ENCODE data around the gene PNRC2.
A peak's percentile ranks its signal among the peaks of the same experiment; 100 is the strongest.

The PNRC2 gene, protein sequence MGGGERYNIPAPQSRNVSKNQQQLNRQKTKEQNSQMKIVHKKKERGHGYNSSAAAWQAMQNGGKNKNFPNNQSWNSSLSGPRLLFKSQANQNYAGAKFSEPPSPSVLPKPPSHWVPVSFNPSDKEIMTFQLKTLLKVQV

GRCh38 chr1:23959461-23960290 is at the start of gene PNRC2:
Gene PNRC2, plus strand, starts transcription at chr1:23959828. Its CDS starts 1,630 bp downstream, at chr1:23961458.
- DNase-seq: peak; percentile 98

- no peak for DNase-seq
These were observed 49.5 kb upstream of the PNRC2 start for GRCh38 chr1:23910144-23910543.

- peak; percentile 20 for DNase-seq
These were observed 48.9 kb upstream of the PNRC2 start for GRCh38 chr1:23910553-23911246.

DNA sequence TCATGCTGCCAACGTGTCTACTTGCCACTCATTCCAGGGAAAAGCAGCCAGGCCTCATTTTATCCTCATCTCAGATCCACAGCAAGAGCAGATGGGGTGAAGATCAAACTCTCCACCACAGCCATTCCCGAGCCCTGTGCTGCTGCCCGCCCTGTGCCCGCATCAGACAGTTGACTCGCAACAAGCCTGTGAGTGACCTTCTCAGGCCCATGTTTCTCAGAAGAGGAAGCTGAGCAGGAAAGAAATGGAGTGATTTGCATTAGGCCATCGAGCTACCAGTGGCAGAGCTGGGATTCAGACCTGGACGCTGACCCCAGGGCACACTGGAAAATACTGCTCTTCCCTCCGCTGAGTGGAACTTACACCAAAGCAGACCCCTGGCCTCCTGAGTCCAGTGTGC is 47.7 kb upstream of the PNRC2 start:
- DNase-seq: no peak

DNA sequence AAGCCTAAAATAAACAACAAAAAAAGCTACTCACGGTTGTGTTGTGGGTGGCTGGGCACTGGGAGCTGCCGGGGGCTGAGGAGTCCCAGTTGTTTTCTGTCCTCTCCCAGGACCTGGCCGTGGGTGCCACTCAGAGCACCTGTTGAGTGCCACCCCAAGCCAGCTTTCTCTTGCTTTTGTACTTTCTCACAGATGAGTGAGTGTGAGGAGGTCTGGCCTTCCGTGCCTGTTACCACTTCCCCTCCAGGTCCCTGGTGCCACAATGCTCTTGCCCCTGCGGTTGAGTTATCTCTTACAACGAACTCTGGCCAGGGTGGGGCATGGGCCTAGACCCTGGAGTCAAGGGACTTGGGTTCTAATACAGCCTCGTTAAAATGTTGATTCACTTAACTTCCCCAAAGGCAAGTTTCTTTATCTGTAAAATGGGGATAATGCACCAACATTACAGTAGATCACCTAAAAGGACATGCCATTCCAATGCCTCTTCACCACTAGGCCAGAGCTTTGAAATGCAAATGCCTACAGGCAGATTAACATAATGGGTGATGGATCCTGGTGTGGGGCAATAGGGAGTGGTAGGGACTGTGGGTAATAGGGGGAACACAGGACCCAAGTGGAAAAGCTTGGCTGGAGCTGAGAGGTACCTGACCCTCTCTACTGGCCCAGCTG is 46.3 kb upstream of the PNRC2 start, which contains the start of gene CNR2:
Gene CNR2 (minus strand): TSS at position 151 of the 669 bp plus-strand sequence. CDS start 37,745 bp downstream, outside the sequence.
- peak; percentile 28 for DNase-seq

DNA sequence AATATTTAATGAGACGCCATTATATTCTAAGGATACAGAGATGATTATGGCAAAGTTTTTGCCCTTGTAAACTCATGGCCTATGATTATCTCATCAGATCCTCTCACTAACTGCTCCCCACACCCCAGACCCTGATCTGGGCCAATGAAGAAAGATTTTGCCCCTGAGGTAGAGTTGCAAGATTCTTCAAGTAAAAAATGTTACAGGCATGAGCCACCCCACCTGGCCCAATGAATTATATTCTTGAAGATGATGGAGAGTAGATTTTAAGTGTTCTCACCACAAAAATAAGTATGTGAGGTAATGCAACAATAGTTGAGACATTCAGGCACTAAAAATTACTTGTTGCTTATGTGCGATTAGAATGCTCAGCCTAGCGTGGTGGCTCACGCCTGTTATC is 44.7 kb upstream of the PNRC2 start:
- DNase-seq: no peak

DNA sequence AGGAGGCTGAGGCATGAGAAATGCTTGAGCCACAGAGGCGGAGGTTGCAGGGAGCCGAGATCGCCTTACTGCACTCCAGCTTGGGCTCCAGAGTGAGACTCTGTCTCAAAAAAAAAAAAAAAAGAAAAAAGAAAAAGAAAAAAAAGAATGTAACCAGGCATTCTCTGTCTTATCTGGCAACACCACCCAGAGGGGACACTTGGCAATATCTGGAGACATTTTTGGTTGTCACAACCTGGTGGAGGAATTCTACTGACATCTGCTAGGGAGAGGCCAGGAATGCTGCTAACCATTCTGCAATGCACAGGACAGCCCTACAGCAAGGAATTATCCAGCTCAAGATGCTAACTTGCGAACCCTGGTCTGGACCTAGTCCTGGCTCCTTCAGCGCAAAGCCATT is 44.2 kb upstream of the PNRC2 start:
- DNase-seq: no peak

GRCh38 chr1:23916209-23917131 is 43.2 kb upstream of the PNRC2 start:
- peak; percentile 71 for DNase-seq

DNA sequence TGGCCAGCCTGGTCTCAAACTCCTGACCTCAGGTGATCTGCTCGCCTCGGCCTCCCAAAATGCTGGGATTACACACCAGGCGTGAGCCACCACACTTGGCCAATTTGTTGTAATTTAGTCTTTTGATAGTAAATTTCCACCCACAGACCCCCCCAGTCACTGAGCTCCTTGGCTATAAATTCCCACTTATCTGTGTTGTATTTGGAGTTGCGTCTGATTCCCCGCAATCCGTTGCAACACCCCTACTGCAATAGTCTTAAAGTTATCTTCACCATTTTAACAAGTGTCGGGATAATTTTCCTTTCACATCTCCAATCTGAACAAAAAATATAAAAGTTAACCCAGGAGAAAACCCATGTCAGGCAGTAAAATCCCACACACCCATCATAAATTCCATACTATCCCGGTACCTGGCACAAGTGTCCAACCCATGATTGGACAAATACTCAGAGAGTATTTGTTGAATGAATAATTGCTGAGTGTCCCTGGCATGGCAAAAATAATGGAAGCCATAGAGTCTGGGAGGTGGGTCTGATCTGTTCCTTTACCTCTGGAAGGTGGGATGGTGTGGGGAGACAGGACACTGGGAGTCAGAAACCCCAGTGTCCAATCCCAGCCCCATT is 37.2 kb upstream of the PNRC2 start:
- DNase-seq: no peak

GRCh38 chr1:23923592-23924499 is 35.8 kb upstream of the PNRC2 start:
- no peak for DNase-seq

GRCh38 chr1:23924601-23925000 is 35.0 kb upstream of the PNRC2 start:
- DNase-seq: no peak

DNA sequence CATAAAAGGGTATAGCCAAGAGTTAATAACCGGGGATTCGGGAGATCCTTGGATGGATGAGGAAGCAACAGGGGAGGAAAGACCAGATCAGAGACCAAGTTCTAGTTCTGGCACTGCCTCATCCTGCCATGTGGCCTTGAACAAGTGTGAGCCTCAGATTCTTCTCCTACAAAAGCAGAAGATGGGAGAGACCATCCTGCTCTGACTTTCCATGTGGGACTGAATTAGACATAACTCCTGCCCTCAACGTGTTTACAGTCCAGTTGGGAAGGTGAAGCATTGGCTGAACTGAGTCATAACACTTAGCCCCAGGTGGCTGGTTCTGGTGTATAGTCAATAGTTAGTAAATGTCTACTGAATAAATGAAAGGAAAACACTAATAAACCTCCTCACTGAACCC is 34.3 kb upstream of the PNRC2 start:
- no peak for DNase-seq

GRCh38 chr1:23927097-23927496 is 32.5 kb upstream of the PNRC2 start:
- no peak for DNase-seq

DNA sequence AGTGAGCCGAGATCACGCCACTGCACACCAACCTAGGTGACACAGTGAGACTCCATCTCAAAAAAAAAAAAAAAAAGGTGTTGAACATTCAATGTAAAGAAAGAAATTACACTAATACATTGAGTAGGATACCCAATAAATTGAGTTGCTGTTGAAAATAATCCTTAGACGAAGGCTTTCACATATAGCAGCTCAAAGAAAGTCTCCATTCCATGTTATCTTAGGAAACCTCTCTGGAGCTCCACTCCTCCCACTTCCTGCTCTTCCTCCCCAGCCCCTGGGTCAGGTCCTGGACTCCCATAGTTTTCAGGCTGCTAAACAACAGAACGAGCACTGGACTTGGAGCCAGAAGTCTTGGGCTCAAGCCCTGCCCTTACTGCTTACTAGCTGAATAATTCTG is 30.8 kb upstream of the PNRC2 start:
- DNase-seq: no peak

- DNase-seq: no peak
These were observed 29.4 kb upstream of the PNRC2 start for GRCh38 chr1:23930270-23930669.

DNA sequence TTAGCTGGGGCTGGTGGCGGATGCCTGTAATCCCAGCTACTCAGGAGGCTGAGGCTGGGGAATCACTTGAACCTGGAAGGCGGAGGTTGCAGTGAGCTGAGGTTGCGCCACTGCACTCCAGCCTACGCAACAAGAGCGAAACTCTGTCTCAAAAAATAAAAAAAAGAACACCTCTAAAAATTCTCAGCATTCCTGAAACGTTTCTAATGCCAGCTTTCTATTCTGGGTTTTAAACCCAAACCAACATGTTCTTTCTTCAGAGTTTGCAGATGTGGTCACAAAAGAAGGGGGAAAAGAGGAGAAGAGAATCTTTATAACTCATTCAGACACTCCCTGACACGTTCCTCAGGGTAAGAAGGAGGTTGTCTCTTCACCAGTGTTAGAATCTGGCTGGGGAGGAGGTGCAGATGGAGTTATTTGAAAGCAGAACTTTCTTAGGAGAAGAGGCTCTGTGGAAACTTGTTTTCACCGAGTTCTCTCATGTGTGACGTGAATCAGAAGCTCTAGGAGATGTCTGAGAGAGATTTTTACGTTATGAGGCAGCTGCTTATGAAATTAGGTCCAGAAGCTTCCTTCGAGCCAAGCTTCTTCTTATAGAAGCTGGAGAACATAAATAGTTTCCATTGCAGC is 28.7 kb upstream of the PNRC2 start:
- no peak for DNase-seq

GRCh38 chr1:23931491-23931880 is 28.1 kb upstream of the PNRC2 start:
- no peak for DNase-seq

DNA sequence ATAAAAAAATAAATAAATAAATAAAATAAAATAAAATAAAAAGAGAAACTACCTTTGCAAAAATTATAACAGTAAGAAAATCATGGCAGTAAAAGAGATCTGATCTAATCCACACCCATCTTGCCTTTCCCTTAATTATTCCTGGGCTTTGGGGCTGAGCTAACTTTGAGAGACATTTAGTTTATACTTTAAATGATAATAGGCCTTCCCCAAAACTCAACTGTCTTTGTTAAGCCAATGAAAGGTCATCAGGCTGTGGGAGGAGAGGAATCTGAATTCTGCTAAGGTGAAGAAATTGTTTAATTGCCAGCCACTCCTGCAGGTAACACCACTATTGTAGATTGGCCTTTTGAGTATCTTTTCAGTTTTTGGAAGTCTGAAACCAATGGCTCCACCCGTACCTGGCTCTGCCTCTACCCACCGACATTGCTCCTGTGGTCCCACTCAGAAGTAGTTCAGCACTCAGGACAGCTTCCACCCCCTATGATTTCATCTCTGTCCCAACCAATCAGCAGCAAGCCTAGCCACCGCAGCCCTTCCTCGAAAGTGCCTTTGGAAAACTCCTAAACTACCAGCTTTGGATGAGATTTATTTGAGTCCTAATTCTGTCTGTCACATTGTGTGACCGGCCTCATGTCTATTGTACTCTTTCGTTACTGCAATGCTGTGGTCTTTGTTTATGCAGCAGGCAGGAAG is 23.0 kb upstream of the PNRC2 start:
- DNase-seq: no peak

DNA sequence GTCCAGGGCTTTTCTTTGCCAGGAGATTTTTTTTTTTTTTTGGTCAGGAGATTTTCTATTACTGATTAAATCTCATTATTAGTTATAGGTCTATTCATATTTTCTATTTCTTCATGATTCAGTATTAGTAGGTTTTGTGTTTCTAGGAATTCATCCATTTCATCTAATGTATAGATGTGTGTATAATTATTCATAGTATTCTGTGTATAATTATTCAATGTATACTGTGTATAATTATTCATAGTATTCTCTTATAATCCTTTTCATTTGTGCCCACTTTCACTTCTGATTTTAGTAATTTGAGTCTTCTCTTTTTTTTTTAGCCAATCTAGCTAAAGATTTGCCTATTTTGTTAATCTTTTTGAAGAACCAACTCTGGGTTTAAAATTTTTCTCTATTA is 12.3 kb upstream of the PNRC2 start:
- DNase-seq: no peak

DNA sequence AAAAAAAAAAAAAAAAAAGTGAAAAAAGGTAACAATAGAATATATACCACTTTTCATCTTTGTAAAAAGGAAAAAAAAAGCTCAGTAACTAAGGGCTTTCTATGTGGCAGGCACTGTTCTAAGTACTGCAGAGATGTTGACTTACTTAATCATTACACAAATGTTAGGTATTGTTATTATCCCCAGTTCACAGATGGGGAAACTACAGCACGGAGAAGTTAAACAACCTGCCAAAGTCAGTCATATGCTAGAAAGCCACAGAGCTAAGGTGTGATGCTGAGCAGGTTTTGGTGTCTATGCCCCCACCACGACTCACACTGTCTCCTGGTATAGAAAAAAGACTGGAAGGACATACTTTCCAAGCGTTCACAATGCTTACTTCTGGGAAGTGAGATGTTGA is 6.6 kb upstream of the PNRC2 start:
- DNase-seq: no peak
